NAMALWA (cell line): Measurements from ENCODE around the gene PTGDR.
A peak's percentile ranks its signal among the peaks of the same experiment; 100 is the strongest.

ENCODE experiments used
- DNase-seq: peaks from one replicate; pipeline ENCODE4 v3.0.0-alpha.2; 2015; ENCODE audit warnings: low spot score

PTGDR gene

GRCh38 chr14:52312931-52313355 lies 45.4 kb downstream of the PTGDR start:
- no peak for DNase-seq

GRCh38 chr14:52313462-52313861 lies 46.0 kb downstream of the PTGDR start:
- DNase-seq = no peak

GRCh38 chr14:52313903-52314594 lies 46.6 kb downstream of the PTGDR start, which contains the start of gene PTGER2:
Gene PTGER2 (plus strand): TSS chr14:52314312. CDS start chr14:52314549, 237 bp downstream.
- no peak for DNase-seq

- DNase-seq = no peak
These were observed 47.3 kb downstream of the PTGDR start for GRCh38 chr14:52314595-52315354.

- DNase-seq = no peak
These were observed 47.8 kb downstream of the PTGDR start for GRCh38 chr14:52315355-52315718.

GRCh38 chr14:52318062-52318461 lies 50.6 kb downstream of the PTGDR start:
- DNase-seq = no peak

- no peak for DNase-seq
These were observed 51.5 kb downstream of the PTGDR start for GRCh38 chr14:52318826-52319645.

GRCh38 chr14:52319919-52320318 lies 52.4 kb downstream of the PTGDR start:
- DNase-seq = no peak

GRCh38 chr14:52325126-52325525 lies 57.6 kb downstream of the PTGDR start:
- peak; percentile 71 for DNase-seq

GRCh38 chr14:52325630-52326029 lies 58.1 kb downstream of the PTGDR start:
- DNase-seq = no peak
